Articular chondrocyte of knee joint (primary cell): Measurements from ENCODE around the gene CADM3. TPM values are rescaled to one million over a fixed set of nuclear protein-coding genes. Genes with fewer than 3 reads are reported as not detected.

Experiments used
- small RNA-seq: library from RNA; depleted of rRNA; stranded (forward); fragments of <200 nt; gene quantifications from one replicate; pipeline ENCODE3, GENCODE V24; 2012
- total RNA-seq: library from RNA; depleted of rRNA; stranded (reverse); fragments of >200 nt; gene quantifications from 2 replicates; pipeline ENCODE4 v1.2.3, GENCODE V29; 2012

The CADM3 gene
- 0.26 and 1.2 TPM in 2 replicates for total RNA-seq

GRCh38 chr1:159171254-159171687 is at the start of gene CADM3:
Gene CADM3, plus strand, starts transcription at chr1:159171615. Its CDS starts 151 bp downstream, at chr1:159171766.

GRCh38 chr1:159204161-159205141 is 33.0 kb downstream of the CADM3 start, which contains the start of gene ACKR1:
Gene ACKR1, plus strand, starts transcription at chr1:159204875. Its CDS starts 85 bp downstream, at chr1:159204960.

Small RNAs within 50 kb of the gene (small RNA-seq; reads per million reads assigned to genes)
- gene RNA5SP60, result not detected

Other genes starting within 250 kb of the CADM3 start
- not detected in 2 replicates for gene PYHIN1, start 240.1 kb upstream of the CADM3 start, total RNA-seq
- 48.9 and 69.9 TPM in 2 replicates for gene IFI16, start 161.7 kb upstream of the CADM3 start, total RNA-seq
- not detected in 2 replicates for gene AIM2, start 94.8 kb upstream of the CADM3 start, total RNA-seq
- not detected in 2 replicates for gene ACKR1, start 33.3 kb downstream of the CADM3 start, total RNA-seq
- gene FCER1A, start 130.7 kb downstream of the CADM3 start, total RNA-seq, result not detected in 2 replicates